Gastroesophageal sphincter (tissue), 3 donors: ENCODE data around the gene HOXA10.

Source experiments
- CTCF ChIP-seq, 4 experiments: fragments of 200-600 bp in 2 of 4; fragments of 450-650 bp in 2 of 4; sonication (generic) in 1 of 4; IDR thresholded peaks; one replicate each; pipeline ENCODE4 v1.5.1; 2017 to 2019; ENCODE audit warnings: antibody characterized with exemption in 4 of 4, mild to moderate bottlenecking in 2 of 4, moderate library complexity in 2 of 4
- POLR2A ChIP-seq, 2 donors: fragments of 450-650 bp; IDR thresholded peaks; one replicate each; pipeline ENCODE4 v1.6.1; 2017; ENCODE audit warnings: antibody characterized with exemption in 2 of 2, mild to moderate bottlenecking in 2 of 2, moderate library complexity in 1 of 2
- POLR2AphosphoS5 ChIP-seq: sonication (generic); formaldehyde crosslinking; IDR thresholded peaks from one replicate; pipeline ENCODE4 v1.6.1; 2017; ENCODE audit warnings: antibody characterized with exemption

GRCh38 chr7:27220440-27220955, 46.4 kb upstream of the HOXA10 start:
- TF ChIP-seq CTCF (IDR thresholded peaks at IDR 0.05) (no peak), POLR2A (IDR thresholded peaks at IDR 0.05) (no peak), POLR2AphosphoS5 (no peak)
